Activated CD4-positive, alpha-beta T cell treated with anti-CD3 and anti-CD28 coated beads for 36 hours (primary cell): Measurements from ENCODE around the gene LBX2. TPM values are rescaled to one million over a fixed set of nuclear protein-coding genes. Genes with fewer than 3 reads are reported as not detected.
"Not testable (repeated sequence)": the region's sequence is repeated elsewhere in the genome, so short reads cannot be mapped to it uniquely, and the experiment has no call there.

Experiments
- ATAC-seq: fragments of 200-7000 bp; cut with Tn5 transposase; one replicate; pipeline ENCODE4 v1.10.0; 2021; ENCODE audit warnings: mild to moderate bottlenecking, moderate library complexity
- CTCF ChIA-PET: fragments of 350-600 bp; sonication (Branson Sonifier 250); formaldehyde crosslinking; loops from one replicate; lab custom pipeline; 2021; ENCODE audit warnings: antibody characterized with exemption; lab: Charles Lee
- POLR2A ChIA-PET: fragments of 350-600 bp; sonication (Branson Sonifier 250); formaldehyde crosslinking; loops from one replicate; lab custom pipeline; 2021; ENCODE audit warnings: antibody characterized with exemption, inconsistent platforms; lab: Charles Lee
- DNase-seq: peaks from one replicate; pipeline ENCODE4 v3.0.0-alpha.2; 2020
- H3K27ac Mint-ChIP-seq: one replicate; pipeline ENCODE4 v1.8.0; 2021; ENCODE audit warnings: mixed read lengths
- H3K27me3 Mint-ChIP-seq: one replicate; pipeline ENCODE4 v1.8.0; 2021; ENCODE audit warnings: mixed read lengths
- H3K36me3 Mint-ChIP-seq: one replicate; pipeline ENCODE4 v1.8.0; 2021; ENCODE audit warnings: low read depth, mixed read lengths
- H3K4me1 Mint-ChIP-seq: one replicate; pipeline ENCODE4 v1.8.0; 2021; ENCODE audit warnings: mixed read lengths
- H3K4me3 Mint-ChIP-seq: one replicate; pipeline ENCODE4 v1.8.0; 2021; ENCODE audit warnings: mild to moderate bottlenecking, moderate library complexity, mixed read lengths
- H3K9me3 Mint-ChIP-seq: one replicate; pipeline ENCODE4 v1.8.0; 2021; ENCODE audit warnings: low read depth, mixed read lengths
- intact Hi-C, 2 experiments: fragments of 100-400 bp; cut with DNase I in 1 of 2; cut with micrococcal nuclease in 1 of 2; formaldehyde crosslinking; loops; one replicate each; pipeline versions ENCODE4 v1.14.2 to v1.15.1; 2022 to 2024; cut with DNase I, micrococcal nuclease
- total RNA-seq, 2 experiments: library from RNA; stranded (reverse); gene quantifications; one replicate each; pipeline ENCODE4 v1.2.3, GENCODE V29; 2021

The LBX2 gene
- total RNA-seq, 2 experiments from 2014 or later, result 0.28 TPM; not detected in 1

- intact Hi-C loops, result loop anchor here (1.0 to 2.0 kb wide), 6 partner anchors 10 to 1097 kb away; partner anchors contain the start of genes ALMS1 (in 1 of the 2), C2orf81 (in 1 of the 2), DOK1 (in 1 of the 2) and INO80B (in 1 of the 2)
- CTCF ChIA-PET, result interaction anchor here (0.5 to 5.2 kb wide), 20 partner anchors 9 to 658 kb away, joined by 3 to 62 read pairs (median 4); partner anchors contain the start of genes AUP1, DQX1, HTRA2 and INO80B
- H3K9me3 Mint-ChIP-seq, result no peaks in the 10 kb centered on the region
Observed at GRCh38 chr2:74481961-74482800, 17.2 kb downstream of the LBX2 start.

GRCh38 chr2:74481431-74481830, 18.0 kb downstream of the LBX2 start:
- no peaks in the 10 kb centered on the region for H3K27me3 Mint-ChIP-seq
- intact Hi-C loops, result no loop called here

More at GRCh38 chr2:74481961-74482800, 17.2 kb downstream of the LBX2 start:
- Mint-ChIP-seq H3K4me3 (peak overlapping the region; percentile 90), H3K27ac (peak overlapping the region; percentile 99), H3K4me1 (peaks cover 31% of the 10 kb centered on the region), H3K36me3 (peaks cover 21% of the 10 kb centered on the region), H3K27me3 (no peaks in the 10 kb centered on the region)
- DNase-seq (peak; percentile 75), ATAC-seq (peak; percentile 37)
- POLR2A ChIA-PET, result interaction anchor here (0.5 to 3.2 kb wide), 7 partner anchors 9 to 100 kb away, joined by 3 to 18 read pairs (median 3); partner anchors contain the start of genes AUP1, HTRA2, INO80B and MRPL53

GRCh38 chr2:74474899-74475298, 24.5 kb downstream of the LBX2 start:
- no peak overlapping the region for H3K4me3 Mint-ChIP-seq
- H3K4me1 Mint-ChIP-seq, result peaks cover 22% of the 10 kb centered on the region
- no peaks in the 10 kb centered on the region for H3K27me3 Mint-ChIP-seq
- ATAC-seq (no peak), DNase-seq (peak; percentile 28)
- no peak overlapping the region for H3K27ac Mint-ChIP-seq
- peaks cover 27% of the 10 kb centered on the region for H3K36me3 Mint-ChIP-seq
- CTCF ChIA-PET, result interaction anchor here (0.7 to 5.3 kb wide), 6 partner anchors 7 to 86 kb away, joined by 3 to 44 read pairs (median 5); partner anchors contain the start of genes CCDC142, INO80B, TTC31 and WBP1
- intact Hi-C loops, result no loop called here
- POLR2A ChIA-PET, result interaction anchor here (0.6 kb wide), 1 partner anchor 23 kb away, joined by 8 read pairs; no protein-coding TSS in a partner anchor
- no peaks in the 10 kb centered on the region for H3K9me3 Mint-ChIP-seq

More at GRCh38 chr2:74481431-74481830, 18.0 kb downstream of the LBX2 start:
- Mint-ChIP-seq H3K9me3 (no peaks in the 10 kb centered on the region), H3K36me3 (peaks cover 19% of the 10 kb centered on the region), H3K4me1 (peaks cover 31% of the 10 kb centered on the region), H3K27ac (no peak overlapping the region), H3K4me3 (peak overlapping the region; percentile 90)
- CTCF ChIA-PET, result interaction anchor here (0.7 to 5.2 kb wide), 14 partner anchors 8 to 657 kb away, joined by 3 to 62 read pairs (median 3); partner anchors contain the start of genes AUP1, HTRA2, INO80B and LBX2
- POLR2A ChIA-PET, result interaction anchor here (0.5 to 3.2 kb wide), 5 partner anchors 9 to 100 kb away, joined by 3 to 18 read pairs (median 6); partner anchors contain the start of genes INO80B, MRPL53 and WBP1
- ATAC-seq (no peak), DNase-seq (no peak)

GRCh38 chr2:74474481-74474880, 24.9 kb downstream of the LBX2 start:
- no peak overlapping the region for H3K4me3 Mint-ChIP-seq
- no peaks in the 10 kb centered on the region for H3K9me3 Mint-ChIP-seq
- DNase-seq (no peak), ATAC-seq (no peak)
- no peaks in the 10 kb centered on the region for H3K27me3 Mint-ChIP-seq
- ChIA-PET CTCF (interaction anchor here (0.7 to 5.3 kb wide), 5 partner anchors 8 to 1713 kb away, joined by 3 to 44 read pairs (median 4); partner anchors contain the start of genes CCDC142, INO80B, TTC31 and WBP1), POLR2A (interaction anchor here (0.6 kb wide), 1 partner anchor 22 kb away, joined by 8 read pairs; no protein-coding TSS in a partner anchor)
- peaks cover 27% of the 10 kb centered on the region for H3K36me3 Mint-ChIP-seq
- peaks cover 21% of the 10 kb centered on the region for H3K4me1 Mint-ChIP-seq
- H3K27ac Mint-ChIP-seq, result peak overlapping the region; percentile 19
- intact Hi-C loops, result no loop called here

GRCh38 chr2:74472945-74473258, 26.5 kb downstream of the LBX2 start:
- no peaks in the 10 kb centered on the region for H3K9me3 Mint-ChIP-seq
- ChIA-PET CTCF (interaction anchor here (0.6 to 5.3 kb wide), 5 partner anchors 9 to 59 kb away, joined by 3 to 44 read pairs (median 4); partner anchors contain the start of genes CCDC142, DQX1, INO80B and TTC31), POLR2A (interaction anchor here (1.3 to 1.4 kb wide), 2 partner anchors 9 to 15 kb away, joined by 6 read pairs; partner anchors contain the start of genes CCDC142 and WBP1)
- H3K27ac Mint-ChIP-seq, result peak overlapping the region; percentile 93
- H3K4me3 Mint-ChIP-seq, result peak overlapping the region; percentile 98
- peaks cover 21% of the 10 kb centered on the region for H3K4me1 Mint-ChIP-seq
- no peaks in the 10 kb centered on the region for H3K27me3 Mint-ChIP-seq
- intact Hi-C loops, result loop anchor here (1.0 to 2.0 kb wide), 10 partner anchors 8 to 736 kb away; partner anchors contain the start of genes AUP1 (in 2 of the 2), HTRA2 (in 2 of the 2), WBP1 (in 2 of the 2) and C2orf81 (in 1 of the 2)
- no peak for ATAC-seq
- DNase-seq, result no peak
- peaks cover 24% of the 10 kb centered on the region for H3K36me3 Mint-ChIP-seq

GRCh38 chr2:74472086-74472944, 27.1 kb downstream of the LBX2 start, which contains the start of gene MRPL53:
MRPL53 (minus strand) TSS chr2:74472680; CDS start chr2:74472660, 20 bp downstream.
- H3K4me1 Mint-ChIP-seq, result peaks cover 21% of the 10 kb centered on the region
- POLR2A ChIA-PET, result interaction anchor here (0.6 to 1.4 kb wide), 4 partner anchors 9 to 428 kb away, joined by 3 to 8 read pairs (median 6); partner anchors contain the start of genes CCDC142 and WBP1
- no peaks in the 10 kb centered on the region for H3K27me3 Mint-ChIP-seq
- H3K9me3 Mint-ChIP-seq, result no peaks in the 10 kb centered on the region
- peak within 1 kb of the TSS; percentile 93 for H3K27ac Mint-ChIP-seq
- ATAC-seq (peak; percentile 92), DNase-seq (peak; percentile 97)
- intact Hi-C loops, result loop anchor here (1.0 to 2.0 kb wide), 9 partner anchors 10 to 736 kb away; partner anchors contain the start of genes AUP1 (in 2 of the 2), HTRA2 (in 2 of the 2), WBP1 (in 2 of the 2) and C2orf81 (in 1 of the 2)
- CTCF ChIA-PET, result interaction anchor here (0.6 to 5.3 kb wide), 5 partner anchors 10 to 59 kb away, joined by 3 to 44 read pairs (median 4); partner anchors contain the start of genes CCDC142, DQX1, INO80B and TTC31
- peaks cover 20% of the 10 kb centered on the region for H3K36me3 Mint-ChIP-seq
- peak within 1 kb of the TSS; percentile 98 for H3K4me3 Mint-ChIP-seq

GRCh38 chr2:74471332-74472065, 27.9 kb downstream of the LBX2 start:
- Mint-ChIP-seq H3K9me3 (no peaks in the 10 kb centered on the region), H3K4me1 (peaks cover 21% of the 10 kb centered on the region), H3K4me3 (peak overlapping the region; percentile 98), H3K36me3 (peaks cover 18% of the 10 kb centered on the region), H3K27me3 (no peaks in the 10 kb centered on the region), H3K27ac (peak overlapping the region; percentile 93)
- intact Hi-C loops, result loop anchor here (1.0 to 2.0 kb wide), 9 partner anchors 11 to 735 kb away; partner anchors contain the start of genes AUP1 (in 2 of the 2), HTRA2 (in 2 of the 2), WBP1 (in 2 of the 2) and C2orf81 (in 1 of the 2)
- DNase-seq (no peak), ATAC-seq (peak; percentile 8)
- ChIA-PET POLR2A (interaction anchor here (0.6 to 1.4 kb wide), 5 partner anchors 10 to 105 kb away, joined by 3 to 6 read pairs (median 3); partner anchors contain the start of genes INO80B and WBP1), CTCF (interaction anchor here (0.6 to 5.3 kb wide), 5 partner anchors 10 to 115 kb away, joined by 3 to 44 read pairs (median 3); partner anchors contain the start of genes AUP1, CCDC142, INO80B and TTC31)

- CTCF ChIA-PET, result interaction anchor here (1.0 to 5.3 kb wide), 4 partner anchors 12 to 116 kb away, joined by 3 to 44 read pairs (median 21); partner anchors contain the start of genes AUP1, CCDC142, INO80B and TTC31
- H3K36me3 Mint-ChIP-seq, result peaks cover 18% of the 10 kb centered on the region
- H3K27me3 Mint-ChIP-seq, H3K9me3 Mint-ChIP-seq, DNase-seq, intact Hi-C loops, ATAC-seq: not testable (repeated sequence)
- peaks cover 24% of the 10 kb centered on the region for H3K4me1 Mint-ChIP-seq
- H3K27ac Mint-ChIP-seq, result peak overlapping the region; percentile 86
- POLR2A ChIA-PET, result interaction anchor here (0.8 to 1.3 kb wide), 3 partner anchors 11 to 16 kb away, joined by 3 read pairs; partner anchors contain the start of genes INO80B and WBP1
- H3K4me3 Mint-ChIP-seq, result peak overlapping the region; percentile 28
Observed at GRCh38 chr2:74470742-74471141, 28.7 kb downstream of the LBX2 start.

GRCh38 chr2:74464406-74464805, 35.0 kb downstream of the LBX2 start:
- no peak for DNase-seq
- ChIA-PET POLR2A (interaction anchor here (0.6 kb wide), 1 partner anchor 8 kb away, joined by 3 read pairs; no protein-coding TSS in a partner anchor), CTCF (interaction anchor here (0.8 to 1.2 kb wide), 3 partner anchors 19 to 641 kb away, joined by 3 read pairs; partner anchors contain the start of genes CCDC142 and TTC31)
- Mint-ChIP-seq H3K4me3 (peak overlapping the region; percentile 93), H3K27me3 (no peaks in the 10 kb centered on the region), H3K4me1 (peaks cover 20% of the 10 kb centered on the region), H3K27ac (peak overlapping the region; percentile 60), H3K36me3 (peaks cover 9% of the 10 kb centered on the region), H3K9me3 (no peaks in the 10 kb centered on the region)
- intact Hi-C loops, result no loop called here
- ATAC-seq, result peak; percentile 1
